ENCODE data around the gene SEZ6L2.

SEZ6L2 gene

DNA sequence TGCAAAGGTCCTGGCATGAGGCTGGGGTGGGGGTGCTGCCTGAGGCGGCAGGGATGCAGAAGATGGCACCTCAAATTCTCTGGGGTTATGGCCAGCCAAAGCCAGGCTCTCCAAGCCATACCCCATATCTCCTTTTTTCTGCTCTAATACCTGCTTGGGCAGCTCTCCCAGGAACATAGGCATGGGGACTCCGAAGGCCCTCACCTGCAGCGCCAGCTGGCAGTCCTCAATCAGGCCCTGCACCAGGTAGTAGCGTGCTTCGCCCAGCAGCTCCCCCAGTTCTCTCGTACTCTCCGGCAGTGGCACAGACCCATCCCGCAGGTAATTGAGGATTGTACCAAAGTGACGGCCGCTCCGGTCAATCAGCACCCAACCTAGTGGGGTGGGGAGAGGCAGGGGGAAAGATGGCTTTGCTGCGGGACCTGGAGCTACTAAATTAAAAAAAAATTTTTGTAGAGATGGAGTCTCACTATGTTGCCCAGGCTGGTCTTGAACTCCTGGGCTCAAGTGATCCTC is 23.7 kb upstream of the SEZ6L2 start:
- Histone ChIP-seq H3K9me3 (ENCODE audit: control insufficient read depth in 1 of 2, low read length in 2 of 2) (no peaks in the 10 kb centered on the region), H3K4me3 (ENCODE audit: low read depth in 1 of 2, low read length in 2 of 2) (no peak overlapping the region), H3K27ac (ENCODE audit: low read depth, low read length) (no peak overlapping the region), H3K9ac (ENCODE audit: low read depth in 1 of 2, low read length in 2 of 2) (no peak overlapping the region), H3K36me3 (ENCODE audit: control insufficient read depth in 1 of 2, insufficient read depth in 2 of 2, low read length in 2 of 2) (peaks cover 10 to 30% of the 10 kb centered on the region in 2 donors), H3K4me1 (ENCODE audit: control insufficient read depth in 1 of 2, insufficient read depth in 2 of 2, low read length in 2 of 2) (peaks cover 19 to 24% of the 10 kb centered on the region in 2 donors), H3K27me3 (ENCODE audit: control insufficient read depth in 1 of 2, insufficient read depth in 2 of 2, low read length in 2 of 2) (no peaks in the 10 kb centered on the region)

DNA sequence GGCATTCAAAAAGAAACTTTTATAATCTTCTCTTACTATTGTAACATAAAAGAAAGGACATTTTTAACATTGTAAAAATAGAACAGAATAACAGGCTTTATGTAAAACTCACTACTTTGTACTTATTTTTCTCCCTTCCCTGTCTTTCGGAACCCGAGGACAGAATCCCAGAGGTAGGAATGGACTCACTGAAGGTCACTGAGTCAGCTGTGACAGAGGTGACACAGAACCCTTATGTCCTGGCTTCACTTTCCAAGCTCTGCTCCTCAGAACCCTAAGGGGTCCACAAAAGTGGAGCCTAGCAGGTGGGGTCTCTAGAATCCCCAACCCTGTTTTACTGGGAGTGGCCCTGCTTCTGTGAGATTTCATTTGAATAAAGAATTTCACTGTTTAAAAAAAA is 23.0 kb upstream of the SEZ6L2 start:
- H3K27me3 ChIP-seq (ENCODE audit: control insufficient read depth in 1 of 2, insufficient read depth in 2 of 2, low read length in 2 of 2): no peaks in the 10 kb centered on the region
- H3K36me3 ChIP-seq (ENCODE audit: control insufficient read depth in 1 of 2, insufficient read depth in 2 of 2, low read length in 2 of 2): peaks cover 10 to 30% of the 10 kb centered on the region in 2 donors
- no peak overlapping the region for H3K27ac ChIP-seq (ENCODE audit: low read depth, low read length)
- no peaks in the 10 kb centered on the region for H3K9me3 ChIP-seq (ENCODE audit: control insufficient read depth in 1 of 2, low read length in 2 of 2)
- no peak overlapping the region for H3K9ac ChIP-seq (ENCODE audit: low read depth in 1 of 2, low read length in 2 of 2)
- peaks cover 16 to 23% of the 10 kb centered on the region in 2 donors for H3K4me1 ChIP-seq (ENCODE audit: control insufficient read depth in 1 of 2, insufficient read depth in 2 of 2, low read length in 2 of 2)
- no peak overlapping the region for H3K4me3 ChIP-seq (ENCODE audit: low read depth in 1 of 2, low read length in 2 of 2)

DNA sequence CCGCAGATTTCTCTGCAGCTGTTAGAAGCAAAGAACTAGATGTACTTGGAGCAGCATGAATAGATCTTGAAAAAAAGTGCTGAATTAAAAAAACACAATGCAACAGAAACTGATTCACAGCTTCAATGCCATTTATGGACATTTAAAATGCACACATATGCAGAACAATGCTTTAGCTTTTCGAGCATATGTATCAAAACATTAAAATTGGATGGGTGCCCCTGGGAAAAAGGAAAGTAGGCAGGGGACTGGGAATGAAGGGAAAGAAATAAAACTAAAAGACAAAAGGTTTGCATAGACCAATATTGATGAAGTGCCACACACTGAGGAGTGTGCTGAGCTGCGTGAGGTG is 21.7 kb upstream of the SEZ6L2 start:
- Histone ChIP-seq H3K27me3 (ENCODE audit: control insufficient read depth in 1 of 2, insufficient read depth in 2 of 2, low read length in 2 of 2) (no peaks in the 10 kb centered on the region), H3K27ac (ENCODE audit: low read depth, low read length) (no peak overlapping the region), H3K4me1 (ENCODE audit: control insufficient read depth in 1 of 2, insufficient read depth in 2 of 2, low read length in 2 of 2) (peaks cover 8 to 13% of the 10 kb centered on the region in 2 donors), H3K36me3 (ENCODE audit: control insufficient read depth in 1 of 2, insufficient read depth in 2 of 2, low read length in 2 of 2) (peaks cover 15 to 32% of the 10 kb centered on the region in 2 donors), H3K9me3 (ENCODE audit: control insufficient read depth in 1 of 2, low read length in 2 of 2) (no peaks in the 10 kb centered on the region), H3K9ac (ENCODE audit: low read depth in 1 of 2, low read length in 2 of 2) (no peak overlapping the region), H3K4me3 (ENCODE audit: low read depth in 1 of 2, low read length in 2 of 2) (no peak overlapping the region)

DNA sequence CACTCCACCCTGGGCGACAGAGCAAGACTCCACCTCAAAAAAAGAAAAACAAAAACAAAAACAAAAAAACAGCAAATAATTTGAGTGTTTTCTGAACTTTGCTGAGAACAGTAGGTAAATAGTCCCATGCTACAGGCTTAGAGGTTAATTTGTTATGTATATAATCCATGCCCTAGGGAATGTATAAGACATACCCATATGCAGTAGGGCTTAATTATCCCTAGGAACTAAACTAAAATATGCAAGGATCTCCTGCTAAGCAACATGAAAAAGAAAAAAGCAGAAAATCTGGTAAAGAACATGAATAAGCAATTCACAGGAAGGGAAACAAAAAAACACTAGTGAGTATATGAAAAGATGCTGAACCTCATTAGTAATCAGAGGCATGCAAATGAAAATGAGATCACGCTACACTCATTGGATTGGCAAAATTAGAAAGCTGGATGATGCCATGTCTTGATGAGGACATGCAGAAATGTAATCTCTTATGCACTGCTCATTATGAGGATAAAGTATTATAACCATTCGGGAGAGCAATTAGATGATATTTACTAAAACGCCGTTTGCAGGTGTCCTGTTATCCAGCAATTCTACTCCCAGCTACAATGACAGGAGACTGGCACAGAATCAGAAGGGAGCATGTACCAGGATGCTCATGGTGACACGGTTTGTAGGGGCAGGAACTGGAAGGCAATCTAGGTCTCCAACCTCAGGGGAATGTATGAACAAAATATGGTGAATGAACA is 21.1 kb upstream of the SEZ6L2 start:
- Histone ChIP-seq H3K27ac (ENCODE audit: low read depth, low read length) (no peak overlapping the region), H3K4me1 (ENCODE audit: control insufficient read depth in 1 of 2, insufficient read depth in 2 of 2, low read length in 2 of 2) (peaks cover 8 to 13% of the 10 kb centered on the region in 2 donors), H3K36me3 (ENCODE audit: control insufficient read depth in 1 of 2, insufficient read depth in 2 of 2, low read length in 2 of 2) (peaks cover 15 to 32% of the 10 kb centered on the region in 2 donors), H3K9ac (ENCODE audit: low read depth in 1 of 2, low read length in 2 of 2) (no peak overlapping the region), H3K4me3 (ENCODE audit: low read depth in 1 of 2, low read length in 2 of 2) (no peak overlapping the region), H3K9me3 (ENCODE audit: control insufficient read depth in 1 of 2, low read length in 2 of 2) (no peaks in the 10 kb centered on the region), H3K27me3 (ENCODE audit: control insufficient read depth in 1 of 2, insufficient read depth in 2 of 2, low read length in 2 of 2) (no peaks in the 10 kb centered on the region)

DNA sequence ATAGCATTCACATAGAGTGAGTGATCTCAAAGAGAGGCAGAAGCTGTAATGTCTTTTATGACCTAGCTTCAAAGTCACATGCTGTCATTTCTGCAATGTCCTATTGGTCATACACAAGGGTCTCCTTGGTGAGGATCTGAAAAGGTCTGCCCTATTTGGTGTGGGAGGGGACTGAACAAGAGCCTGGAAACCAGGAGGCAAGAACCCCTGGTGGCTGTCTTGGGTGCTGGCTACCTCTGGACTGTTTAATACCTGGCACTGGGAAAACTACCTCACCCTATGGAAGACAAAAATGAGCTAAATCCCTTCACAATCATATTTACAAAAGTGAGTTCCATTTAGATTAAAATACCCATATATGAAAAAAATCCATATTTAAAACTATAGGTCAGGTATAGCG is 17.6 kb upstream of the SEZ6L2 start:
- Histone ChIP-seq H3K9me3 (ENCODE audit: control insufficient read depth in 1 of 2, low read length in 2 of 2) (no peaks in the 10 kb centered on the region), H3K4me1 (ENCODE audit: control insufficient read depth in 1 of 2, insufficient read depth in 2 of 2, low read length in 2 of 2) (no peaks in the 10 kb centered on the region), H3K27me3 (ENCODE audit: control insufficient read depth in 1 of 2, insufficient read depth in 2 of 2, low read length in 2 of 2) (no peaks in the 10 kb centered on the region), H3K4me3 (ENCODE audit: low read depth in 1 of 2, low read length in 2 of 2) (no peak overlapping the region), H3K9ac (ENCODE audit: low read depth in 1 of 2, low read length in 2 of 2) (no peak overlapping the region), H3K27ac (ENCODE audit: low read depth, low read length) (no peak overlapping the region), H3K36me3 (ENCODE audit: control insufficient read depth in 1 of 2, insufficient read depth in 2 of 2, low read length in 2 of 2) (peaks cover 15 to 43% of the 10 kb centered on the region in 2 donors)

DNA sequence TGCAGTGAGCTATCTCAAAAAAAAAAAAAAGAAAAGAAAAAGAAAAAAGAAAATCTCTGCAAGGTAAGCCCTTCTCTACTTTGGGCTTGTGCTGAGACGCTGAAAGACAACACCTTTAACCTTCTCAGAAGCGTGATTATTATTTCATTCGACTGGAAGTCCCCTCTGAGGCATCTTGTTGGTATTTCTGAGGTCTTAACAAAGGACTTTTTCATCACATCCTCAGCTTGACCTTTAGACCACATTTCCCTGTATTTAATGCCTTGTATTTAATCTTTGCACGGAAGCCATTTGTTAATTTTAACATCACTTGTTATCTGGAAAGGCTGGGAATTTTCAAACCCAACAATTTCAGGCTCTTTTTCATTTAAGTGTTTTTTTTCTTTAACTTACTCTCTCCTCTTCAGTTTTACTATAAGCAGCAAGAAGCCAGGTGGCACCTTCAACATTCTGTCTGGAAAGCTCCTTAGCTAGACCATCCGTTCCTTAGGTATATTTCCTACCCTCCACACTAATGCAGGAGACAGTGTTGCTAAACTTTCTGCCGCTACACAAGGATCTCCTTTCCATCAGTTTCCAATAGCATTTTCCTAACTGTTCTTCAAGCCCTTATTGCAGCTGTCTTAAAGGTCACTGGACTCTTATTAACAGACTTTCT is 16.4 kb upstream of the SEZ6L2 start:
- no peaks in the 10 kb centered on the region for H3K9me3 ChIP-seq (ENCODE audit: control insufficient read depth in 1 of 2, low read length in 2 of 2)
- H3K27ac ChIP-seq (ENCODE audit: low read depth, low read length): no peak overlapping the region
- peaks cover 9 to 36% of the 10 kb centered on the region in 2 donors for H3K36me3 ChIP-seq (ENCODE audit: control insufficient read depth in 1 of 2, insufficient read depth in 2 of 2, low read length in 2 of 2)
- H3K27me3 ChIP-seq (ENCODE audit: control insufficient read depth in 1 of 2, insufficient read depth in 2 of 2, low read length in 2 of 2): no peaks in the 10 kb centered on the region
- H3K4me1 ChIP-seq (ENCODE audit: control insufficient read depth in 1 of 2, insufficient read depth in 2 of 2, low read length in 2 of 2): no peaks in the 10 kb centered on the region
- no peak overlapping the region for H3K9ac ChIP-seq (ENCODE audit: low read depth in 1 of 2, low read length in 2 of 2)
- no peak overlapping the region for H3K4me3 ChIP-seq (ENCODE audit: low read depth in 1 of 2, low read length in 2 of 2)

DNA sequence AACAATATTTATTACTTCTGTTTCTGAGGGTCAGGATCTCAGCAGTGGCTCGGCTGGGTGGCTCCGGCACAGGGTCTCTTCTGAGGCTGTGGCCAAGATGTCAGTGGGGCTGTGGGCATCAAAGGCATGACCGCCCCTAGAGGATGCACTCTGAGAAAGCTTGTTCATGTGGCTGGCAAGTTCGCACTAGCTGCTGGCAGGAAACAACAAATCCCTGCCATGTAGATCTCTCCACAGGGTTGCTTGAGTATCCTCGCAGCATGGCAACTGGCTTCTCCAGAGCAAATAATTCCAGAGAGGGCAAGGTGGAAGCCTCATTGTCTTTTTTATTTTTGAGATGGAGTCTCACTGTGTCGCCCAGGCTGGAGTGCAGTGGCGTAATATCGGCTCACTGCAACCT is 14.2 kb upstream of the SEZ6L2 start:
- H3K27ac ChIP-seq (ENCODE audit: low read depth, low read length): no peak overlapping the region
- H3K27me3 ChIP-seq (ENCODE audit: control insufficient read depth in 1 of 2, insufficient read depth in 2 of 2, low read length in 2 of 2): no peaks in the 10 kb centered on the region
- H3K4me1 ChIP-seq (ENCODE audit: control insufficient read depth in 1 of 2, insufficient read depth in 2 of 2, low read length in 2 of 2): no peaks in the 10 kb centered on the region
- H3K9me3 ChIP-seq (ENCODE audit: control insufficient read depth in 1 of 2, low read length in 2 of 2): no peaks in the 10 kb centered on the region
- H3K9ac ChIP-seq (ENCODE audit: low read depth in 1 of 2, low read length in 2 of 2): no peak overlapping the region
- H3K36me3 ChIP-seq (ENCODE audit: control insufficient read depth in 1 of 2, insufficient read depth in 2 of 2, low read length in 2 of 2): peaks cover 6 to 25% of the 10 kb centered on the region in 2 donors
- H3K4me3 ChIP-seq (ENCODE audit: low read depth in 1 of 2, low read length in 2 of 2): no peak overlapping the region

DNA sequence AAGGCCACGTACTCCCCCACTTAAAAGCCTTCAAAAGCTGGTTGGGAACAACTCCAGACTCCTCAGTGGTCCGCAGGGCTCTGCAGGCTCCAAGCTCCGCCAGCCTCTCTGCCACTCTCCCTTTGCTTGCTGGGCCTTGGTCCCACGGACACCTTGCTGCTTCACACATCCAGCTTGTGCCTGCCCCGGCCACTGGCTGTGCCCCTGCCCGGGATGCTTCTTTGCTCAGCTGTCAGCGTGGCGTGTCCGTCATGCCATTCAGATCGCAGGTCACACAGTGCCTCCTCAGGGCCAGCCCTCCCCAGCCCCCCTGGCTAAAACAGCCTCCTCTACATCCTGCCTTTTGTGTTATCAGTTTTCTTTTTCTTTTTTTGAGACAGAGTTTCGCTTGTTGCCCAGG is 12.7 kb upstream of the SEZ6L2 start:
- no peak overlapping the region for H3K27ac ChIP-seq (ENCODE audit: low read depth, low read length)
- H3K9me3 ChIP-seq (ENCODE audit: control insufficient read depth in 1 of 2, low read length in 2 of 2): no peaks in the 10 kb centered on the region
- no peaks in the 10 kb centered on the region for H3K4me1 ChIP-seq (ENCODE audit: control insufficient read depth in 1 of 2, insufficient read depth in 2 of 2, low read length in 2 of 2)
- no peak overlapping the region for H3K4me3 ChIP-seq (ENCODE audit: low read depth in 1 of 2, low read length in 2 of 2)
- H3K36me3 ChIP-seq (ENCODE audit: control insufficient read depth in 1 of 2, insufficient read depth in 2 of 2, low read length in 2 of 2): peaks cover 5 to 25% of the 10 kb centered on the region in 2 donors
- no peaks in the 10 kb centered on the region for H3K27me3 ChIP-seq (ENCODE audit: control insufficient read depth in 1 of 2, insufficient read depth in 2 of 2, low read length in 2 of 2)
- no peak overlapping the region for H3K9ac ChIP-seq (ENCODE audit: low read depth in 1 of 2, low read length in 2 of 2)

DNA sequence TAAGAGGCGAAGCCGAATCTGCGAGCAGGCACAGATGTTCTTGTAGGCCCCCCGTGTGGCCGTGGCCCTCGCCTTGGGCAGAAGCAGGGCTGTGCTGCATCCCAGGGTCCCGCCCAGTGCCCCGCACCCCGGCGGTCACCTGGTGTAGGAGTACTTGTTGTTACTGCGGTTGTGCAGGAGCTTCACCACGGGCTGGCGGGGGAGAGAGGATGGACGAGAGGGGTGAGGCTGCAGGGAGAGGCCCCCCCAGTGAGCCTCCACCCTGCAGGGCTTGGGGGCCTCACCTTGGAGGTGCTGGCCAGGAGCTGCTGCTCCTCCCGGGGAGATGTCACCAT is 12.3 kb upstream of the SEZ6L2 start:
- H3K4me1 ChIP-seq (ENCODE audit: control insufficient read depth in 1 of 2, insufficient read depth in 2 of 2, low read length in 2 of 2): no peaks in the 10 kb centered on the region
- H3K9me3 ChIP-seq (ENCODE audit: control insufficient read depth in 1 of 2, low read length in 2 of 2): no peaks in the 10 kb centered on the region
- no peak overlapping the region for H3K9ac ChIP-seq (ENCODE audit: low read depth in 1 of 2, low read length in 2 of 2)
- H3K4me3 ChIP-seq (ENCODE audit: low read depth in 1 of 2, low read length in 2 of 2): no peak overlapping the region
- no peak overlapping the region for H3K27ac ChIP-seq (ENCODE audit: low read depth, low read length)
- H3K27me3 ChIP-seq (ENCODE audit: control insufficient read depth in 1 of 2, insufficient read depth in 2 of 2, low read length in 2 of 2): no peaks in the 10 kb centered on the region
- H3K36me3 ChIP-seq (ENCODE audit: control insufficient read depth in 1 of 2, insufficient read depth in 2 of 2, low read length in 2 of 2): peaks cover under 1 to 24% of the 10 kb centered on the region in 2 donors

DNA sequence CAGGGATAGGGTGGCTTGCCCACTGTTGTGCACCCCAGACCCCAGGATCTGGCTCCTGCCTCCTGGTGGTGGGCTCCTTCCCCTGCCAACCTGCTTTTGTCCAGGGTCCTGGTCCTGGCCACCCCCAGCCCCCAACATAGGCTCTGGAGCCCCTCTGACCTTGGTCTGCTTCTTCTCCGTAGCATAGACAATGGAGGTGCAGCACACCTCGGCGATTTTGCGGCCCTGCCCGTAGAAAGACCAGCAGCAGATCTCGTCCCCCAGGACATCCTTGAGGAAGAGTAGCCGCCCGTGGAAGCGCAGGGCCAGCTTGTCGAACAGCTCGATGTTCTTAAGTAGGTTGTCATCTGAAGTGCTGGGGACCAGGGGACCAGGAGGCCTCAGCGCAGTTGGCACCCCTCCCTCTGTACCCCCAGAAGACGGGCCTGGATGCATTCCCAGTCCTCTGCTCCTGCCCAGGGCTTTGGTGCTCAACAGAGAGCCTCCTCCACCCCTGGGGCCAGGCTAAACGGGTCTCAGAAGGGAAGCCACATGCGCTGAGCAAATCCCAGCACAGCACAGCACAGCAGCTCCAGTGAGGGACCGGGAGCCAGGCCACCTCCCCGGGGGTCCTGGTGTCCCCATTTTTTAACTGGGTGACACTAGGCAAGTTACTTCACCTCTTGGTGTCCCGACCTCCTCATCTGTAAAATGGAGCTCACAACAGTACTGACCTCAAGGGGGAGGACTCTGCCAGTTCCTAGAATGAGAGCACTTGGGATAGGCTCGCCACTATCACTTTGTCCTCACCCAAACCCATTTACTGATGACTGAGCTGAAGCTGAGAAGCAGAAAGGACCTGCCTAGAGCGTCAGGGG is 11.7 kb upstream of the SEZ6L2 start:
- peaks cover 0 to 28% of the 10 kb centered on the region in 2 donors for H3K36me3 ChIP-seq (ENCODE audit: control insufficient read depth in 1 of 2, insufficient read depth in 2 of 2, low read length in 2 of 2)

More for the DNA sequence above, 11.7 kb upstream of the SEZ6L2 start:
- Histone ChIP-seq H3K27ac (ENCODE audit: low read depth, low read length) (no peak overlapping the region), H3K9me3 (ENCODE audit: control insufficient read depth in 1 of 2, low read length in 2 of 2) (no peaks in the 10 kb centered on the region), H3K4me1 (ENCODE audit: control insufficient read depth in 1 of 2, insufficient read depth in 2 of 2, low read length in 2 of 2) (no peaks in the 10 kb centered on the region), H3K27me3 (ENCODE audit: control insufficient read depth in 1 of 2, insufficient read depth in 2 of 2, low read length in 2 of 2) (no peaks in the 10 kb centered on the region), H3K4me3 (ENCODE audit: low read depth in 1 of 2, low read length in 2 of 2) (no peak overlapping the region), H3K9ac (ENCODE audit: low read depth in 1 of 2, low read length in 2 of 2) (no peak overlapping the region)

Measured in duodenal mucosa (tissue), 2 donors.